Measurements from ENCODE around the gene TNFAIP3.
"Not testable (repeated sequence)": the region's sequence is repeated elsewhere in the genome, so short reads cannot be mapped to it uniquely, and the experiment has no call there.

Gene TNFAIP3

GRCh38 chr6:137893726-137894125, 26.7 kb downstream of the TNFAIP3 start:
- no peak for ATAC-seq
- TF ChIP-seq POU6F1 (CRISPR knock-in tag; IDR thresholded peaks at IDR 0.05; ENCODE audit: borderline replicate concordance, low read depth) (no peak), TCF4 (CRISPR knock-in tag; IDR thresholded peaks at IDR 0.05; ENCODE audit: borderline replicate concordance) (no peak), OSR1 (CRISPR knock-in tag; IDR thresholded peaks at IDR 0.05) (no peak), ISL1 (CRISPR knock-in tag; IDR thresholded peaks at IDR 0.05) (no peak), ARNTL (CRISPR knock-in tag; IDR thresholded peaks at IDR 0.05; ENCODE audit: borderline replicate concordance, low read depth) (no peak), ZFP30 (CRISPR knock-in tag; IDR thresholded peaks at IDR 0.05) (no peak), TOX (CRISPR knock-in tag; IDR thresholded peaks at IDR 0.05; ENCODE audit: borderline replicate concordance) (no peak), PPARA (CRISPR knock-in tag; IDR thresholded peaks at IDR 0.05; ENCODE audit: borderline replicate concordance) (no peak), ZNF8 (CRISPR knock-in tag; IDR thresholded peaks at IDR 0.05) (no peak), PATZ1 (CRISPR knock-in tag; IDR thresholded peaks at IDR 0.05; ENCODE audit: borderline replicate concordance) (no peak), ESRRG (CRISPR knock-in tag; IDR thresholded peaks at IDR 0.05) (no peak), RARB (CRISPR knock-in tag; IDR thresholded peaks at IDR 0.05) (no peak), GLIS3 (CRISPR knock-in tag; IDR thresholded peaks at IDR 0.05) (no peak), ZC3H10 (CRISPR knock-in tag; IDR thresholded peaks at IDR 0.05) (no peak), ZNF70 (CRISPR knock-in tag; IDR thresholded peaks at IDR 0.05) (no peak), TSHZ2 (CRISPR knock-in tag; IDR thresholded peaks at IDR 0.05) (no peak), CSDC2 (CRISPR knock-in tag; IDR thresholded peaks at IDR 0.05) (no peak), ZFP3 (CRISPR knock-in tag; IDR thresholded peaks at IDR 0.05) (no peak)

GRCh38 chr6:137894378-137894777, 27.3 kb downstream of the TNFAIP3 start:
- ATAC-seq = not testable (repeated sequence)

GRCh38 chr6:137894779-137895385, 27.8 kb downstream of the TNFAIP3 start:
- ATAC-seq = no peak
- TF ChIP-seq OSR1 (CRISPR knock-in tag; IDR thresholded peaks at IDR 0.05) (no peak), ESRRG (CRISPR knock-in tag; IDR thresholded peaks at IDR 0.05) (no peak), ZNF8 (CRISPR knock-in tag; IDR thresholded peaks at IDR 0.05) (no peak), ARNTL (CRISPR knock-in tag; IDR thresholded peaks at IDR 0.05; ENCODE audit: borderline replicate concordance, low read depth) (no peak), PATZ1 (CRISPR knock-in tag; IDR thresholded peaks at IDR 0.05; ENCODE audit: borderline replicate concordance) (no peak), ISL1 (CRISPR knock-in tag; IDR thresholded peaks at IDR 0.05) (no peak), TOX (CRISPR knock-in tag; IDR thresholded peaks at IDR 0.05; ENCODE audit: borderline replicate concordance) (no peak), CREB5 (CRISPR knock-in tag; IDR thresholded peaks at IDR 0.05; ENCODE audit: low read depth) (no peak), TSHZ2 (CRISPR knock-in tag; IDR thresholded peaks at IDR 0.05) (no peak), CSDC2 (CRISPR knock-in tag; IDR thresholded peaks at IDR 0.05) (no peak), ZNF70 (CRISPR knock-in tag; IDR thresholded peaks at IDR 0.05) (no peak), TCF4 (CRISPR knock-in tag; IDR thresholded peaks at IDR 0.05; ENCODE audit: borderline replicate concordance) (no peak), PPARA (CRISPR knock-in tag; IDR thresholded peaks at IDR 0.05; ENCODE audit: borderline replicate concordance) (no peak), ZC3H10 (CRISPR knock-in tag; IDR thresholded peaks at IDR 0.05) (no peak), ZFP30 (CRISPR knock-in tag; IDR thresholded peaks at IDR 0.05) (no peak), POU6F1 (CRISPR knock-in tag; IDR thresholded peaks at IDR 0.05; ENCODE audit: borderline replicate concordance, low read depth) (no peak), GLIS3 (CRISPR knock-in tag; IDR thresholded peaks at IDR 0.05) (no peak), ZNF565 (CRISPR knock-in tag; conservative IDR thresholded peaks at IDR 0.05; ENCODE audit: low read depth) (no peak)

All from SK-N-SH treated with all-trans-retinoic acid at 6 μM for 48 hours (cell line).